ENCODE results near the gene DNMT3A.

The DNMT3A gene

GRCh38 chr2:25308599-25308998 is 33.1 kb downstream of the DNMT3A start:
- DNase-seq (ENCODE audit: extremely low spot score): no peak
- POLR2A ChIA-PET: no interaction called here
- no peak for TF ChIP-seq HDGF (IDR thresholded peaks at IDR 0.05; ENCODE audit: borderline replicate concordance)
- no peak for TF ChIP-seq ARNT (IDR thresholded peaks at IDR 0.05)
- TF ChIP-seq CTBP1 (IDR thresholded peaks at IDR 0.05; ENCODE audit: borderline replicate concordance): no peak
- no peak for TF ChIP-seq SUZ12 (IDR thresholded peaks at IDR 0.05)
- TF ChIP-seq SP1 (IDR thresholded peaks at IDR 0.05): no peak
- TF ChIP-seq FOXM1 (IDR thresholded peaks at IDR 0.05; ENCODE audit: borderline replicate concordance): no peak
- TF ChIP-seq NFRKB (IDR thresholded peaks at IDR 0.05): no peak
- CTCF ChIA-PET: no interaction called here

- ChIA-PET CTCF (no interaction called here), POLR2A (no interaction called here)
- DNase-seq (ENCODE audit: extremely low spot score): no peak
- TF ChIP-seq TARDBP (IDR thresholded peaks at IDR 0.05) (no peak), ELF4 (IDR thresholded peaks at IDR 0.05) (no peak), CTBP1 (IDR thresholded peaks at IDR 0.05; ENCODE audit: borderline replicate concordance) (no peak), LEF1 (IDR thresholded peaks at IDR 0.05; ENCODE audit: borderline replicate concordance) (no peak), BHLHE40 (IDR thresholded peaks at IDR 0.05; ENCODE audit: borderline replicate concordance) (no peak), FOXA1 (IDR thresholded peaks at IDR 0.05) (no peak), FOXM1 (IDR thresholded peaks at IDR 0.05; ENCODE audit: borderline replicate concordance) (no peak)
- TF ChIP-seq, protein P1, sequence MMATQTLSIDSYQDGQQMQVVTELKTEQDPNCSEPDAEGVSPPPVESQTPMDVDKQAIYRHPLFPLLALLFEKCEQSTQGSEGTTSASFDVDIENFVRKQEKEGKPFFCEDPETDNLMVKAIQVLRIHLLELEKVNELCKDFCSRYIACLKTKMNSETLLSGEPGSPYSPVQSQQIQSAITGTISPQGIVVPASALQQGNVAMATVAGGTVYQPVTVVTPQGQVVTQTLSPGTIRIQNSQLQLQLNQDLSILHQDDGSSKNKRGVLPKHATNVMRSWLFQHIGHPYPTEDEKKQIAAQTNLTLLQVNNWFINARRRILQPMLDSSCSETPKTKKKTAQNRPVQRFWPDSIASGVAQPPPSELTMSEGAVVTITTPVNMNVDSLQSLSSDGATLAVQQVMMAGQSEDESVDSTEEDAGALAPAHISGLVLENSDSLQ (IDR thresholded peaks at IDR 0.05): no peak
These were observed 33.7 kb downstream of the DNMT3A start for GRCh38 chr2:25307949-25308557.

- POLR2A ChIA-PET: no interaction called here
These were observed 34.9 kb downstream of the DNMT3A start for GRCh38 chr2:25306777-25307368.

DNA sequence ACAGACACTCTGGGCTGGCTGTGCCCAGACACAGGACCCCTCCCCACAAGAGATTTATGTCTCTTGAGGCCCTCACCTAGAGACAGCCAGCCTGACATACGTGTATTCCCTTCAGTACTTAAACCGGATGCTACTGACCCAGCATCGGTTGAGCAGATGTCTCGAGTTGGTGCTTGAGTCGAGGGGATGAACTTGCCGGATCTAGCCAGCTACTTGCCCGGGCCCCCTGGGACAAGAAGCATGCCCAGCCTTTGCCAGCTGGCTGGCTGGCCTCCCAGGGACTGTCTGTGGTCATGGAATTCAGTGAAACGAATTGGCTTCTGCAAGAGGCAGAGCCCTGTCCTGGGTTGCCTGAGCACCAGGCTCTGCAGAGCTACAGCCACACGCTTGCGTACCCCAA is 36.0 kb downstream of the DNMT3A start:
- DNase-seq (ENCODE audit: extremely low spot score): no peak
- TF ChIP-seq ELF4 (IDR thresholded peaks at IDR 0.05) (no peak), TARDBP (IDR thresholded peaks at IDR 0.05) (no peak), FOXM1 (IDR thresholded peaks at IDR 0.05; ENCODE audit: borderline replicate concordance) (no peak), SP1 (IDR thresholded peaks at IDR 0.05) (no peak), FOXK2 (IDR thresholded peaks at IDR 0.05) (no peak), BHLHE40 (IDR thresholded peaks at IDR 0.05; ENCODE audit: borderline replicate concordance) (no peak), ZNF384 (IDR thresholded peaks at IDR 0.05) (no peak), FOXA1 (IDR thresholded peaks at IDR 0.05) (no peak), NFRKB (IDR thresholded peaks at IDR 0.05) (no peak), HDGF (IDR thresholded peaks at IDR 0.05; ENCODE audit: borderline replicate concordance) (no peak), CTBP1 (IDR thresholded peaks at IDR 0.05; ENCODE audit: borderline replicate concordance) (no peak), SUZ12 (IDR thresholded peaks at IDR 0.05) (no peak), L3MBTL2 (conservative IDR thresholded peaks at IDR 0.05) (no peak), LEF1 (IDR thresholded peaks at IDR 0.05; ENCODE audit: borderline replicate concordance) (no peak)
- TF ChIP-seq, protein P1 (IDR thresholded peaks at IDR 0.05): no peak
- ChIA-PET CTCF (no interaction called here), POLR2A (no interaction called here)

More at GRCh38 chr2:25306777-25307368, 34.9 kb downstream of the DNMT3A start:
- TF ChIP-seq ARNT (IDR thresholded peaks at IDR 0.05): no peak
- TF ChIP-seq HDGF (IDR thresholded peaks at IDR 0.05; ENCODE audit: borderline replicate concordance): no peak
- no peak for TF ChIP-seq SUZ12 (IDR thresholded peaks at IDR 0.05)
- TF ChIP-seq FOXK2 (IDR thresholded peaks at IDR 0.05): no peak
- TF ChIP-seq, protein P1 (IDR thresholded peaks at IDR 0.05): no peak
- TF ChIP-seq ZNF384 (IDR thresholded peaks at IDR 0.05): no peak
- no peak for TF ChIP-seq ELF4 (IDR thresholded peaks at IDR 0.05)
- TF ChIP-seq SP1 (IDR thresholded peaks at IDR 0.05): no peak
- no peak for TF ChIP-seq NFRKB (IDR thresholded peaks at IDR 0.05)
- no peak for TF ChIP-seq TARDBP (IDR thresholded peaks at IDR 0.05)
- no peak for TF ChIP-seq BHLHE40 (IDR thresholded peaks at IDR 0.05; ENCODE audit: borderline replicate concordance)
- no peak for TF ChIP-seq LEF1 (IDR thresholded peaks at IDR 0.05; ENCODE audit: borderline replicate concordance)
- no peak for TF ChIP-seq L3MBTL2 (conservative IDR thresholded peaks at IDR 0.05)
- no peak for TF ChIP-seq FOXA1 (IDR thresholded peaks at IDR 0.05)
- no peak for TF ChIP-seq CTBP1 (IDR thresholded peaks at IDR 0.05; ENCODE audit: borderline replicate concordance)
- TF ChIP-seq FOXM1 (IDR thresholded peaks at IDR 0.05; ENCODE audit: borderline replicate concordance): no peak
- CTCF ChIA-PET: interaction anchor here (0.6 to 1.1 kb wide), 2 partner anchors 55 to 69 kb away, joined by 3 read pairs; no protein-coding TSS in a partner anchor
- no peak for DNase-seq (ENCODE audit: extremely low spot score)

GRCh38 chr2:25304826-25305596 is 36.7 kb downstream of the DNMT3A start:
- TF ChIP-seq ELF4 (IDR thresholded peaks at IDR 0.05): no peak
- no peak for TF ChIP-seq FOXK2 (IDR thresholded peaks at IDR 0.05)
- TF ChIP-seq L3MBTL2 (conservative IDR thresholded peaks at IDR 0.05): no peak
- ChIA-PET POLR2A (no interaction called here), CTCF (no interaction called here)
- no peak for DNase-seq (ENCODE audit: extremely low spot score)

- ChIA-PET CTCF (no interaction called here), POLR2A (no interaction called here)
- TF ChIP-seq SUZ12 (IDR thresholded peaks at IDR 0.05): no peak
- TF ChIP-seq NFRKB (IDR thresholded peaks at IDR 0.05): no peak
- TF ChIP-seq ARNT (IDR thresholded peaks at IDR 0.05): no peak
- no peak for TF ChIP-seq L3MBTL2 (conservative IDR thresholded peaks at IDR 0.05)
- TF ChIP-seq TARDBP (IDR thresholded peaks at IDR 0.05): no peak
- TF ChIP-seq FOXM1 (IDR thresholded peaks at IDR 0.05; ENCODE audit: borderline replicate concordance): no peak
- TF ChIP-seq, protein P1 (IDR thresholded peaks at IDR 0.05): no peak
- no peak for TF ChIP-seq SP1 (IDR thresholded peaks at IDR 0.05)
- no peak for TF ChIP-seq ZNF384 (IDR thresholded peaks at IDR 0.05)
- TF ChIP-seq LEF1 (IDR thresholded peaks at IDR 0.05; ENCODE audit: borderline replicate concordance): no peak
- TF ChIP-seq CTBP1 (IDR thresholded peaks at IDR 0.05; ENCODE audit: borderline replicate concordance): no peak
- no peak for TF ChIP-seq FOXA1 (IDR thresholded peaks at IDR 0.05)
- no peak for TF ChIP-seq FOXK2 (IDR thresholded peaks at IDR 0.05)
- no peak for TF ChIP-seq BHLHE40 (IDR thresholded peaks at IDR 0.05; ENCODE audit: borderline replicate concordance)
- no peak for TF ChIP-seq ELF4 (IDR thresholded peaks at IDR 0.05)
- no peak for TF ChIP-seq HDGF (IDR thresholded peaks at IDR 0.05; ENCODE audit: borderline replicate concordance)
- DNase-seq (ENCODE audit: extremely low spot score): no peak
These were observed 37.4 kb downstream of the DNMT3A start for GRCh38 chr2:25304321-25304720.

Measured in HEK293T (cell line).